ENCODE measurements around the gene RUVBL2. TPM values are rescaled to one million over a fixed set of nuclear protein-coding genes. Genes with fewer than 3 reads are reported as not detected.

The RUVBL2 gene
- total RNA-seq, 2 donors from 2014 or later = 34.7 to 43.1 TPM

- no peak for DNase-seq (ENCODE audit: low spot score)
Observed at GRCh38 chr19:49059053-49059452, 65.4 kb downstream of the RUVBL2 start.

GRCh38 chr19:49061000-49061399 lies 67.3 kb downstream of the RUVBL2 start:
- no peak for DNase-seq (ENCODE audit: low spot score)
- intact Hi-C loops (cut with DNase I) = no loop called here

More at GRCh38 chr19:49059053-49059452, 65.4 kb downstream of the RUVBL2 start:
- intact Hi-C loops (cut with DNase I) = no loop called here

- intact Hi-C loops (cut with DNase I) = no loop called here
Observed at GRCh38 chr19:49061445-49061844, 67.8 kb downstream of the RUVBL2 start.

GRCh38 chr19:49064029-49064629 lies 70.4 kb downstream of the RUVBL2 start:
- no peak for DNase-seq (ENCODE audit: low spot score)

More at GRCh38 chr19:49061445-49061844, 67.8 kb downstream of the RUVBL2 start:
- no peak for DNase-seq (ENCODE audit: low spot score)

GRCh38 chr19:49064768-49065611 lies 71.3 kb downstream of the RUVBL2 start, which contains the start of gene NTF4:
NTF4 (minus strand) TSS chr19:49064818; CDS start chr19:49061997, 2,821 bp downstream.
- intact Hi-C loops (cut with DNase I) = no loop called here
- no peak for DNase-seq (ENCODE audit: low spot score)

More at GRCh38 chr19:49064029-49064629, 70.4 kb downstream of the RUVBL2 start:
- intact Hi-C loops (cut with DNase I) = no loop called here

Small RNAs within 50 kb of the gene (microRNA-seq; reads per million reads assigned to microRNA genes)
- gene MIR6798 (ENCODE audit: borderline microRNAs expressed in 2 of 2) = 0 to 0.26 reads per million in 2 donors

Other genes starting within 250 kb of the RUVBL2 start
- gene IZUMO1, start 247.0 kb upstream of the RUVBL2 start, total RNA-seq = under 1 TPM; 0.52 to 0.56 TPM
- gene FUT1, start 241.2 kb upstream of the RUVBL2 start, total RNA-seq = 1 to 10 TPM; 1.5 to 2.1 TPM
- not detected for gene FGF21, start 238.4 kb upstream of the RUVBL2 start, total RNA-seq
- gene BCAT2, start 182.9 kb upstream of the RUVBL2 start, total RNA-seq = 10 to 100 TPM; 21.7 to 24.9 TPM
- 1 to 10 TPM; 5.6 to 6.6 TPM for gene HSD17B14, start 157.4 kb upstream of the RUVBL2 start, total RNA-seq
- gene PLEKHA4, start 125.3 kb upstream of the RUVBL2 start, total RNA-seq = 10 to 100 TPM; 91.0 to 91.2 TPM
- gene PPP1R15A, start 121.5 kb upstream of the RUVBL2 start, total RNA-seq = 100 to 1,000 TPM in 1 of 2 donors, 10 to 100 TPM in 1; 72.8 to 172 TPM
- 1 to 10 TPM in 1 of 2 donors, under 1 TPM in 1; 0.86 to 1.9 TPM for gene TULP2, start 95.1 kb upstream of the RUVBL2 start, total RNA-seq
- 100 to 1,000 TPM; 219 to 282 TPM for gene NUCB1, start 93.6 kb upstream of the RUVBL2 start, total RNA-seq
- gene DHDH, start 60.2 kb upstream of the RUVBL2 start, total RNA-seq = not detected
- 10 to 100 TPM; 44.6 to 53.4 TPM for gene BAX, start 39.0 kb upstream of the RUVBL2 start, total RNA-seq
- 1,000 to 10,000 TPM; 2,854 to 3,275 TPM for gene FTL, start 28.6 kb upstream of the RUVBL2 start, total RNA-seq
- gene GYS1, start 578 bp upstream of the RUVBL2 start, total RNA-seq = 10 to 100 TPM; 28.0 to 39.5 TPM
- gene LHB, start 23.2 kb downstream of the RUVBL2 start, total RNA-seq = not detected
- gene CGB3, start 30.4 kb downstream of the RUVBL2 start, total RNA-seq = not detected
- gene CGB2, start 38.0 kb downstream of the RUVBL2 start, total RNA-seq = not detected
- gene CGB1, start 43.0 kb downstream of the RUVBL2 start, total RNA-seq = not detected
- gene CGB5, start 50.0 kb downstream of the RUVBL2 start, total RNA-seq = not detected
- not detected for gene CGB8, start 55.2 kb downstream of the RUVBL2 start, total RNA-seq
- gene CGB7, start 63.9 kb downstream of the RUVBL2 start, total RNA-seq = not detected
- not detected for gene NTF4, start 70.9 kb downstream of the RUVBL2 start, total RNA-seq
- gene KCNA7, start 78.8 kb downstream of the RUVBL2 start, total RNA-seq = not detected
- 100 to 1,000 TPM; 114 to 124 TPM for gene SNRNP70, start 91.6 kb downstream of the RUVBL2 start, total RNA-seq
- 1 to 10 TPM; 9.0 to 9.3 TPM for gene LIN7B, start 120.5 kb downstream of the RUVBL2 start, total RNA-seq
- under 1 TPM in 1 of 2 donors, not detected in 1; 0.81 TPM for gene C19orf73, start 125.3 kb downstream of the RUVBL2 start, total RNA-seq
- 1 to 10 TPM; 3.6 to 4.9 TPM for gene PPFIA3, start 125.7 kb downstream of the RUVBL2 start, total RNA-seq
- gene HRC, start 161.5 kb downstream of the RUVBL2 start, total RNA-seq = 1 to 10 TPM; 1.1 to 2.4 TPM
- gene TRPM4, start 163.9 kb downstream of the RUVBL2 start, total RNA-seq = 10 to 100 TPM; 20.5 to 36.0 TPM

All from posterior vena cava (tissue), 2 donors.